ENCODE measurements around the gene PPP1R9A.
A peak's percentile ranks its signal among the peaks of the same experiment; 100 is the strongest.

The PPP1R9A gene

GRCh38 chr7:95097851-95098250 lies 190.5 kb downstream of the PPP1R9A start:
- no peak for DNase-seq (ENCODE audit: low spot score)

- no peak for DNase-seq (ENCODE audit: low spot score)
Observed at GRCh38 chr7:95099106-95099505, 191.7 kb downstream of the PPP1R9A start.

GRCh38 chr7:95101422-95101821 lies 194.0 kb downstream of the PPP1R9A start:
- no peak for DNase-seq (ENCODE audit: low spot score)

- no peak for DNase-seq (ENCODE audit: low spot score)
Observed at GRCh38 chr7:95102662-95103061, 195.3 kb downstream of the PPP1R9A start.

- no peak for DNase-seq (ENCODE audit: low spot score)
Observed at GRCh38 chr7:95104739-95105138, 197.3 kb downstream of the PPP1R9A start.

GRCh38 chr7:95105627-95106026 lies 198.2 kb downstream of the PPP1R9A start:
- no peak for DNase-seq (ENCODE audit: low spot score)

- no peak for DNase-seq (ENCODE audit: low spot score)
Observed at GRCh38 chr7:95106401-95106800, 199.0 kb downstream of the PPP1R9A start.

- no peak for DNase-seq (ENCODE audit: low spot score)
Observed at GRCh38 chr7:95110707-95111106, 203.3 kb downstream of the PPP1R9A start.

- DNase-seq (ENCODE audit: low spot score) = no peak
Observed at GRCh38 chr7:95113590-95113989, 206.2 kb downstream of the PPP1R9A start.

GRCh38 chr7:95126053-95126709 lies 218.8 kb downstream of the PPP1R9A start:
- no peak for DNase-seq (ENCODE audit: low spot score)

GRCh38 chr7:95132500-95132899 lies 225.1 kb downstream of the PPP1R9A start:
- DNase-seq (ENCODE audit: low spot score) = no peak

GRCh38 chr7:95139922-95140321 lies 232.5 kb downstream of the PPP1R9A start:
- DNase-seq (ENCODE audit: low spot score) = no peak

GRCh38 chr7:95141755-95142154 lies 234.4 kb downstream of the PPP1R9A start:
- DNase-seq (ENCODE audit: low spot score) = no peak

- no peak for DNase-seq (ENCODE audit: low spot score)
Observed at GRCh38 chr7:95144256-95144655, 236.9 kb downstream of the PPP1R9A start.

GRCh38 chr7:95155965-95156364 lies 248.6 kb downstream of the PPP1R9A start:
- DNase-seq (ENCODE audit: low spot score) = no peak

- no peak for DNase-seq (ENCODE audit: low spot score)
Observed at GRCh38 chr7:95157381-95157780, 250.0 kb downstream of the PPP1R9A start.

- no peak for DNase-seq (ENCODE audit: low spot score)
Observed at GRCh38 chr7:95169678-95170077, 262.3 kb downstream of the PPP1R9A start.

- DNase-seq (ENCODE audit: low spot score) = no peak
Observed at GRCh38 chr7:95172420-95172819, 265.0 kb downstream of the PPP1R9A start.

GRCh38 chr7:95190515-95190914 lies 283.1 kb downstream of the PPP1R9A start:
- no peak for DNase-seq (ENCODE audit: low spot score)

GRCh38 chr7:95191795-95192194 lies 284.4 kb downstream of the PPP1R9A start:
- no peak for DNase-seq (ENCODE audit: low spot score)

- no peak for DNase-seq (ENCODE audit: low spot score)
Observed at GRCh38 chr7:95198863-95199262, 291.5 kb downstream of the PPP1R9A start.

- DNase-seq (ENCODE audit: low spot score) = peak; percentile 13
Observed at GRCh38 chr7:95199779-95200558, 292.6 kb downstream of the PPP1R9A start.

GRCh38 chr7:95200741-95201140 lies 293.3 kb downstream of the PPP1R9A start:
- no peak for DNase-seq (ENCODE audit: low spot score)

GRCh38 chr7:95201727-95202126 lies 294.3 kb downstream of the PPP1R9A start:
- DNase-seq (ENCODE audit: low spot score) = no peak
